A673 (cell line): ENCODE results near the gene FAM149A.

ENCODE experiments used
- EZH2 ChIP-seq: fragments of 200-600 bp; sonication (generic); IDR thresholded peaks from 2 replicates; pipeline ENCODE4 v1.6.1; 2017; ENCODE audit warnings: borderline replicate concordance, low read depth, mild to moderate bottlenecking, mixed read lengths, antibody characterized with exemption, low read length; ENCODE audit not compliant: poor library complexity, severe bottlenecking
- TF ChIP-seq, protein P1 (sequence below): fragments of 300-800, 200-600 bp; sonication (generic); conservative IDR thresholded peaks from 2 replicates; pipeline ENCODE4 v1.5.1; 2017; ENCODE audit warnings: low read depth, mild to moderate bottlenecking, antibody characterized with exemption, low read length, moderate library complexity, mixed read lengths

DNA sequence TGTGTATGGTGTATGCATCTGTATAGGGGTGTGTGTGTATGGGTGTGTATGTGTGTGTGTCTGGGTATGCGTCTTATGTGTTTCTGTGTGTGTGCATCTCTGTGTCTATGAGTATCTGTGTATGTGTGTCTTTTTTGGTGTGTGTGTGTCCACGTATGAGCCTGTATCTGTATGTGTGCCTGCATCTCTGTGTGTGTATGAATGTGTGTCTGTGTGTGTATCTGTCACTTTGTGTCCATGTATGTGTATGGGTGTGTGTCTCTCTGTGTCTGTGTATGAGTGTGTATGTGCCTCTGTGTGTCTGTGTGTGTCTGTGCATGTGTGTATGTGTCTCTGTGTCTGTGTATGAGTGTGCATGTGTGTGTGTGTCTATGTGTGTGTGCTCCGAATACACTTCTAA, 24.3 kb downstream of the FAM149A start:
- TF ChIP-seq, protein P1, sequence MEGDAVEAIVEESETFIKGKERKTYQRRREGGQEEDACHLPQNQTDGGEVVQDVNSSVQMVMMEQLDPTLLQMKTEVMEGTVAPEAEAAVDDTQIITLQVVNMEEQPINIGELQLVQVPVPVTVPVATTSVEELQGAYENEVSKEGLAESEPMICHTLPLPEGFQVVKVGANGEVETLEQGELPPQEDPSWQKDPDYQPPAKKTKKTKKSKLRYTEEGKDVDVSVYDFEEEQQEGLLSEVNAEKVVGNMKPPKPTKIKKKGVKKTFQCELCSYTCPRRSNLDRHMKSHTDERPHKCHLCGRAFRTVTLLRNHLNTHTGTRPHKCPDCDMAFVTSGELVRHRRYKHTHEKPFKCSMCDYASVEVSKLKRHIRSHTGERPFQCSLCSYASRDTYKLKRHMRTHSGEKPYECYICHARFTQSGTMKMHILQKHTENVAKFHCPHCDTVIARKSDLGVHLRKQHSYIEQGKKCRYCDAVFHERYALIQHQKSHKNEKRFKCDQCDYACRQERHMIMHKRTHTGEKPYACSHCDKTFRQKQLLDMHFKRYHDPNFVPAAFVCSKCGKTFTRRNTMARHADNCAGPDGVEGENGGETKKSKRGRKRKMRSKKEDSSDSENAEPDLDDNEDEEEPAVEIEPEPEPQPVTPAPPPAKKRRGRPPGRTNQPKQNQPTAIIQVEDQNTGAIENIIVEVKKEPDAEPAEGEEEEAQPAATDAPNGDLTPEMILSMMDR: no peak
- no peak for TF ChIP-seq EZH2
